ENCODE measurements around the gene FTHL17.

Gene FTHL17

GRCh38 chrX:31071725-31072124 is at the start of gene FTHL17:
Gene FTHL17 (minus strand): TSS chrX:31072041. CDS start chrX:31071953, 88 bp downstream.
- DNase-seq, result no peak

GRCh38 chrX:31117266-31117665 is 45.4 kb upstream of the FTHL17 start:
- no peak for DNase-seq

DNA sequence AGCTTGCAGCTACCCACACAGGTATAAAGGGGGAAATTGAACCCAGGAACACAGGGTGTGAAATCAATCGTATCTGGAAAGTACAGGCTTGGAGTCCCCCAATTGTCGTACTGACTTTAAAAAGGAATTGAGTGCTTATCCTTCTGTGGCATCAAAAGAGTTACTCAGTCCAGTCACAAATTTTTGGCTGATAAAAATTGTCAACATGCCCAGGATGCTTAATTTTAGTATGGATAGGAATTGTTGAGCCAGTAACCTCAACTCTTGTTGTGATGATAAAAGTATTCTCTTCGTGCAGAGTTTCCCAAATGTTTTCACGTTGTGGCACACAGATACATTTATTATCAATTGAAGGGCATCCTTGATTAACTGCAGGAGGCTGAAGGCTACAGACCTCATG is 43.6 kb upstream of the FTHL17 start:
- no peak for DNase-seq

DNA sequence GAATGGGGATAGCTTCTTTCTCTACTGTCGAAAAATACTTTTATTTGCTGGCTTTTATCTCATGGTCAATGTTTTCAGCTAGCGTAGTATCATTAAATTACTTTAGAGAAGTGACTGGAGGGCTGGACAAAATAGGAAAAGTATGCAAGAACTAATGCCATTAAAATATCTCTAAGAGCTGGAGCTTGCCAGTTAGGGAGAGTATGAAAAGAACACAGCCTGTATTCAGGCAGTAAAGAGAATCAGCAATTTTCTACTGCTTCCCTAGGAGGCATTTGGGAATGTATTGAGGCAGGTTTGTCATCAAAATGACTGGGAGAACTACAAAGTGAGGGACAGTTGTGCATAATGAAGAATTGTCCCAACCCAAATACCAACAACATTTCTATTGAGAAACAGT is 43.0 kb upstream of the FTHL17 start:
- DNase-seq, result no peak

DNA sequence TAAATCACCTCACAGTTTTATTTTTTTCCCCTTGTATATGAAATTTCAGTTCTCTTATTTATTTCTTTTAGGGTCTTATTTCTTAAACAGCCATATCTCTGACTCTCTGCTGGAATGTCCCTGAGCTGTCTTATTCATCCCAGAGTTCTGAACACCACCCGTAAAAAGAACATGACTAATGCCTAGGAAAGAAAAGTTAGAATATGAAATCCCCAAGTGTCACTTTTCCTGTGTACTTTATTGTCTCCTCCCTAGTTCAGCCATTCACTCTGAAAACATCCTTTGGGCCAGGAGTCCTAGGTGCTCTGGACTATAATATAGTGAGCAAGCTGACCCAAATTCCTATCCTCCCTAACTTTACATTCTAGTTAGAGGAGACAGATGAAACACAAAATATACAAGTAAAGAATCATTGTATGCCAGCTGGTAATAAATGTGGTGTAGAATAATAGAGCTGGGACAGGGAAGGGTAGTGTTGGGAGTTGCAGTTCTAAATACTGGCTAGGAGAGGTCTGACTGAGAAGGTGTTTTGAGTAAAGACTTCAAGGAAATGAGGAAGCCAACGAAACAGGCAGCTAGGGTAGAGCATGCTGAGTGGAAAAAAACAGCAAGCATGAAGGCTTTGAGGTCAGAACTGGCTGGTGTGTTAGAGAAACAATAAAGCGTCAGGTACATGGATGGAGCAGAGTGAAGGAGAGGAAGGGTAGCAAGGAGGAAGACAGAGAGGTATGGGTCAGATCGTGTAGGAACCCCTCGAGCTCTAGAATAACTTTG is 40.6 kb upstream of the FTHL17 start:
- no peak for DNase-seq

- DNase-seq, result no peak
These were observed 38.8 kb upstream of the FTHL17 start for GRCh38 chrX:31110657-31111056.

GRCh38 chrX:31099536-31100090 is 27.8 kb upstream of the FTHL17 start:
- no peak for DNase-seq

- DNase-seq, result no peak
These were observed 26.2 kb upstream of the FTHL17 start for GRCh38 chrX:31098079-31098478.

- DNase-seq, result no peak
These were observed 21.8 kb upstream of the FTHL17 start for GRCh38 chrX:31093639-31093975.

GRCh38 chrX:31092970-31093638 is 21.3 kb upstream of the FTHL17 start:
- DNase-seq, result no peak

GRCh38 chrX:31092476-31092875 is 20.6 kb upstream of the FTHL17 start:
- peak; percentile 4 for DNase-seq

DNA sequence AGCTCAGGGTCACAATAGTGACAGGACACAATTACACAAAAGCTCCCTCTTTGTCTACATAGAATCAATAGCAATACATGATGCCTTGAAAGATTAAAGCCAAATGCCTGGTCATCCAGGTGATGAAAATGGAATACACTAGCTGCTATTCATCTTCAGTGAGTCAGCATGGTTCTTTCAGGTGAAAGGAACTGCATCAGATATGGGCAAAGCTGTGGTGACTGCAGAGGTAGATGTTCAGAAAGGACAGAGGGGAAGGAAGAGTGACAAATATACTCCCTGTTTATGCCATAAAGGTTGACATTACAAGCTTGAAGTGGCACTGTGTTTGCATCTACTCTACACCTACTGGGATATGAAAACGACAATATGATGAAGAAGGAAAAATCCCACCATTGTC is 20.0 kb upstream of the FTHL17 start:
- no peak for DNase-seq

DNA sequence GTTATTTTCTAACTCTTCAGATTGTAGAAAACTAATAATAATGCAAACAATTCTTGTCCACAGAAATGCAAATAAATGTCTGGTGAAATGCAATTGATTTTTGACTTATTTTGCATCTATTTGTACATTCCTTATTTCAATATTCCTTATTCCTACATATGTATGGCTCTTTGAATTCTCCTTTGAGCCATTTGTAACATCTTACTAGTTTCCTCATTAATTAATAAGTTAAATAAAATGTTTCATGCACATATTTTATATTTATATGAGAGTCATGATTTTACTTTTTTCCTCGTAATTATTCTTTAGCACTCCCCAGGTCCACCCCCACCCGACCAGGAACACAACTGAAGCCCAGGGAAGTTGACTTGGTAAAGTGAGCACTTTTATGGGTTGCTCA is 2.7 kb upstream of the FTHL17 start:
- DNase-seq, result no peak

- DNase-seq, result no peak
These were observed 579 bp downstream of the FTHL17 start for GRCh38 chrX:31071262-31071661.

DNA sequence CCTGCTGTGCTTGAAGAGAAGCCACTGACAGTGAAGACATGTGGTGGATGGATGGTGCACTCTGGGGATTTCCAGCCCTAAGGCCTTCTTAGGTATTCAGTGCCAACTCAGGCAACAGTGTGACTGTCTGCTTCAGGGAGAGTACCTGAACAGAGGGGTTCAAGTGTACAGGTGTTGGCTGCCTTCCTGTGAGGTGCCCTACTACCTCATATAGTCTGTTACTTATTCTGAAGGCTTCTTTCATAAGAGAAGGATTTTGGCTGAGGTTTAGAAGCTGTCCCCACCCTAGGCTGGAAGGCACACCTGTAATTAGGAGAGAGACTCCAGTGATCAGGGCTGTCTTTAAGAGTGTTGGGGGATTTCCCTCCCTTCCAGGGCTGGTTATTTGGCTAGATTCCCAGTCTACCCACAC is 1.8 kb downstream of the FTHL17 start:
- no peak for DNase-seq

GRCh38 chrX:31063114-31063513 is 8.7 kb downstream of the FTHL17 start:
- no peak for DNase-seq

GRCh38 chrX:31061091-31061490 is 10.8 kb downstream of the FTHL17 start:
- no peak for DNase-seq

- DNase-seq, result no peak
These were observed 11.8 kb downstream of the FTHL17 start for GRCh38 chrX:31060016-31060415.

GRCh38 chrX:31058284-31058683 is 13.6 kb downstream of the FTHL17 start:
- no peak for DNase-seq

- DNase-seq, result no peak
These were observed 14.2 kb downstream of the FTHL17 start for GRCh38 chrX:31057691-31058090.

- no peak for DNase-seq
These were observed 14.6 kb downstream of the FTHL17 start for GRCh38 chrX:31057291-31057690.

DNA sequence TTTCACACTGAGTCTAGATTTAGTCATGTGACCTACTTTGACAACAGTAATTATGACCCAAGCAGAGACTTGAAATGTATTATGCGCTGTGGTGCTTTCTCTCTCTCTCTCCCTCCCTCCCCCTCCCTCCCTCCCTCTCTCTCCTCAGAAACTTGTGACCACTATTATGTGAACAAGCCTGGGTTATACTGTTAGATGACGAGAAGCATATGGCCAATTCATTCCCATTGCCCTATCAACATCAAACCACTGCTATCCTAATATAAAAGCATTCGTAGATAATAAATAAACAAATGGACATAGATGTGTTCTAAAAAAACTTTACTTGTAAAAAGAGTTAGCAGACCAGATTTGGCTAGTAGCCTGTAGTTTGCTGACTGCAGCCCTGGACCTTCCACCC is 18.2 kb downstream of the FTHL17 start:
- DNase-seq, result no peak

DNA sequence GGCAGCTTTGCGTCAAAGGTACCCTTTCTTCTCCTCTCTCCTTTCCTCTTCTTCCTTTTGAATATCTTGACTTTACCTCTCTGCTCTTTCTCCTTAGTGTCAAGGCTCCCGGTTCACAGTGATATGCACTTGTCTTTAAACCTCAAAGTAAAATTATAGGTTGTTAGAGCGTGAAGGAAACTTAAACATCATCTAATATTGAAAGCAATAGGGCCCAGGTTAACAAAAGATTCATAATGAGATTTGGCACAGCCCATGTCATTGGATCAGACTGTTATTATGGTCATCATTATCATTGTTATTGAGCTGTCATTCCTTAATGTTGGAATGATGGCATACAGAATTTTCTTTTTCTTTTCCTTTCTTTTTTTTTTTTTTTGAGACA is 32.5 kb downstream of the FTHL17 start:
- no peak for DNase-seq

DNA sequence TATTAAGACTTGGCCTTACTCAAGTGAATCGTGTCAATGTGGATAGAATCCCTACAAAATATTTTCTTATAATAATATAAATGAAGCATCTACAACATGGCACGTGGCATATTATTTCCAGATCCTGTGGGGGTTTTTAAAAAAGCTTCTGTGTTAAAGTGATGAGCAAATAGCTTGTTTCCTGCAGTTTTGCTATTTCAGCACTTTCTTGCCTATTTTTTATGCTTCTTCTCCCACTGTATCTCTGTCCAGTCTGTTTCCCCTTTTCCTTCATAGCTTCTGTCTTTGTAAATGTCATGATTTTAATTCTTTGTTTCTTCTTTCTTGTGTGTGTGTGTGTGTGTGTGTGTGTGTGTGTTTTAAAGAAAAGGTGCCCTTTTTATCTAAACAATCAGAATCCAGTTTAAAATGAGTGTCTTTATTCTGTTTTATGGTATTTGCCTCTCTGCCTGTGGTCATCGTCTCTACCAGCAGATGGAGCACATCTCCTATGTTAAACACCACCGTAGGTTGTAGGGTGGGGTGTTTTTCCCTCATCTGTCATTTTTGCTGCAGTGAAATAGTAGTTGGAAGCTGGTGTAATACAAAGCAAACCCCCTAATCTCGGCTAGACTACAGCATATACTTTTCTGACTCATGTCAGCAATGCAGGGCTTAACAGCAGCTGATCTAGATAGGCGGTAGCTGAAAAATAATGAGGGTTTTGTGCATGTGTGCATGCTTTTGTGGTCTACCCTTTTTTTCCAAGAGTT is 33.1 kb downstream of the FTHL17 start:
- peak; percentile 62 for DNase-seq
